KMS-11 (cell line): Measurements from ENCODE around the gene ITPRIPL2.
A peak's percentile ranks its signal among the peaks of the same experiment; 100 is the strongest.

Experiments
- H2AFZ ChIP-seq: fragments of 200-600 bp; sonication (generic); 2 replicates; pipeline ENCODE4 v1.6.1; 2016; ENCODE audit warnings: antibody characterized with exemption, mixed run types, low read depth
- H3K27ac ChIP-seq: fragments of 200-600 bp; sonication (generic); 2 replicates; pipeline ENCODE4 v1.6.1; 2016; ENCODE audit warnings: mild to moderate bottlenecking, mixed run types
- H3K27me3 ChIP-seq: fragments of 200-600 bp; sonication (generic); 2 replicates; pipeline ENCODE4 v1.6.1; 2017; ENCODE audit warnings: mild to moderate bottlenecking, low read depth, mixed run types, moderate library complexity; ENCODE audit not compliant: insufficient read depth
- H3K36me3 ChIP-seq: fragments of 200-600 bp; sonication (generic); 2 replicates; pipeline ENCODE4 v1.6.1; 2017; ENCODE audit warnings: mild to moderate bottlenecking, mixed run types; ENCODE audit not compliant: insufficient read depth
- H3K4me1 ChIP-seq: fragments of 200-600 bp; sonication (generic); 2 replicates; pipeline ENCODE4 v1.6.1; 2016; ENCODE audit warnings: mild to moderate bottlenecking, low read depth, mixed run types; ENCODE audit not compliant: poor library complexity, severe bottlenecking
- H3K4me2 ChIP-seq: fragments of 200-600 bp; sonication (generic); 2 replicates; pipeline ENCODE4 v1.7.0; 2016; ENCODE audit warnings: mild to moderate bottlenecking, mixed run types
- H3K4me3 ChIP-seq: fragments of 200-600 bp; sonication (generic); IDR thresholded peaks from 2 replicates; pipeline ENCODE4 v1.6.1; 2017; ENCODE audit warnings: low read depth, low read length, mixed read lengths; ENCODE audit not compliant: insufficient read depth
- H3K79me2 ChIP-seq: fragments of 200-600 bp; sonication (generic); 2 replicates; pipeline ENCODE4 v1.6.1; 2016; ENCODE audit warnings: low read depth, mixed run types; ENCODE audit not compliant: insufficient read depth
- H3K9ac ChIP-seq: fragments of 200-600 bp; sonication (generic); 2 replicates; pipeline ENCODE4 v1.6.1; 2016; ENCODE audit warnings: mild to moderate bottlenecking, mixed run types
- H4K20me1 ChIP-seq: fragments of 200-600 bp; sonication (generic); 2 replicates; pipeline ENCODE4 v1.6.1; 2016; ENCODE audit warnings: mild to moderate bottlenecking, mixed run types; ENCODE audit not compliant: insufficient read depth
- CTCF ChIP-seq: fragments of 200-600 bp; sonication (generic); conservative IDR thresholded peaks from 2 replicates; pipeline ENCODE4 v1.6.1; 2017; ENCODE audit warnings: low read depth, mild to moderate bottlenecking, antibody characterized with exemption, low read length, moderate library complexity, mixed read lengths

The ITPRIPL2 gene

DNA sequence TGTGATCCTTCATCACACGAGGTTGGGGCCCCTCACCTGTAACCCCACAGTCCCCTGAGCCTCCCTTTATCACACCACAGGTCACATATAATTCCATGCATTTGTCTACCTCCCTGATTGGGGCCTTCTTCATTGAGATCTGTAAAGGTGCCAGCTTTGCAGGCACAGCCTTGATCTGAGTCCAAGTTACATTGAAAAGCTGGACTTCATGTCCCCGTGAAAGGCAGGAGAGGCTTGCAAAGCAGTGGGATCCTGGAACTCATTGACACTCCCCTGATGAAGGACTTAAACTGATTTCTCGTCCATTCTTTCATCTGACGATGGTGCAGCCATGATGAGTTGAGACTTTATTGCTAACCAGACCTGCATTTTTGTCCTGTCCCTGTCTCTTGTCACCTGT lies 50.5 kb downstream of the ITPRIPL2 start:
- Histone ChIP-seq H3K9ac (no peak overlapping the region), H4K20me1 (no peaks in the 10 kb centered on the region), H3K27me3 (no peaks in the 10 kb centered on the region), H3K4me1 (no peaks in the 10 kb centered on the region), H2AFZ (no peak overlapping the region), H3K4me3 (no peak overlapping the region), H3K4me2 (no peak overlapping the region), H3K27ac (no peak overlapping the region), H3K36me3 (no peaks in the 10 kb centered on the region), H3K79me2 (no peaks in the 10 kb centered on the region)
- TF ChIP-seq CTCF = no peak

- Histone ChIP-seq H2AFZ (no peak overlapping the region), H4K20me1 (no peaks in the 10 kb centered on the region), H3K79me2 (no peaks in the 10 kb centered on the region), H3K27ac (no peak overlapping the region), H3K4me2 (no peak overlapping the region), H3K4me3 (no peak overlapping the region), H3K9ac (no peak overlapping the region), H3K4me1 (no peaks in the 10 kb centered on the region), H3K36me3 (no peaks in the 10 kb centered on the region), H3K27me3 (no peaks in the 10 kb centered on the region)
- no peak for TF ChIP-seq CTCF
Observed at GRCh38 chr16:19165101-19165500, 51.3 kb downstream of the ITPRIPL2 start.

GRCh38 chr16:19166500-19166899 lies 52.7 kb downstream of the ITPRIPL2 start:
- no peaks in the 10 kb centered on the region for H3K36me3 ChIP-seq
- TF ChIP-seq CTCF = no peak
- no peaks in the 10 kb centered on the region for H3K27me3 ChIP-seq
- H3K4me3 ChIP-seq = no peak overlapping the region
- no peak overlapping the region for H3K9ac ChIP-seq
- H2AFZ ChIP-seq = no peak overlapping the region
- no peaks in the 10 kb centered on the region for H4K20me1 ChIP-seq
- no peaks in the 10 kb centered on the region for H3K79me2 ChIP-seq
- no peak overlapping the region for H3K4me2 ChIP-seq
- no peaks in the 10 kb centered on the region for H3K4me1 ChIP-seq
- no peak overlapping the region for H3K27ac ChIP-seq

GRCh38 chr16:19167710-19168370 lies 54.1 kb downstream of the ITPRIPL2 start, which contains the start of gene SYT17:
TSS of gene SYT17 (plus strand) at chr16:19168240. CDS start at chr16:19168647, 407 bp downstream.
- Histone ChIP-seq H4K20me1 (no peaks in the 10 kb centered on the region), H3K4me2 (peak within 1 kb of the TSS; percentile 45; the same call in 1 of the 2 replicates), H3K36me3 (no peaks in the 10 kb centered on the region), H3K79me2 (no peaks in the 10 kb centered on the region), H3K9ac (no peak within 1 kb of the TSS), H3K4me1 (no peaks in the 10 kb centered on the region), H3K27me3 (no peaks in the 10 kb centered on the region), H2AFZ (peak within 1 kb of the TSS; percentile 59; the same call in 1 of the 2 replicates), H3K4me3 (no peak within 1 kb of the TSS), H3K27ac (no peak within 1 kb of the TSS)
- peak; percentile 54 for TF ChIP-seq CTCF
